ENCODE data around the gene COPS7A.
"Not testable (repeated sequence)": the region's sequence is repeated elsewhere in the genome, so short reads cannot be mapped to it uniquely, and the experiment has no call there.

COPS7A gene

DNA sequence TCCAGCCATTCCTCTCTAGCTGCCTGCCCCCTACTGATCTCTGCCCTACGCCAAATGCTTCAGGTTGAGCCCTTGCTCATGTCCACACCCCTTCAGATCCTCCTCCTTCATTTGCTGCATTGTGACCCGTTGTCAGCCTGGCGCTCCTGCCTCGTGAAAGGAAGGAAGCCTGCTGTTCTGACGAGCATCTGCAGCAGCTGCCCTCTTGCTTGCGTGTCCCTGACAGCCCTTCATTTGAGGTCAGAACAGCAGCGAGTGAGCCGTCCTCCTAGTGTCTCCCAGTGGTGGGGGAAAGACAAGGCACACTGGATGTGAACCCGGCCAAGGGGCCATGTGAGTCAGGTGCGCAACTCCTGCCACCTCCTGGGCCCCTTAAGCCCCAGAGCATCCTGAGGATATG is 20.2 kb upstream of the COPS7A start:
- DNase-seq, result no peak

DNA sequence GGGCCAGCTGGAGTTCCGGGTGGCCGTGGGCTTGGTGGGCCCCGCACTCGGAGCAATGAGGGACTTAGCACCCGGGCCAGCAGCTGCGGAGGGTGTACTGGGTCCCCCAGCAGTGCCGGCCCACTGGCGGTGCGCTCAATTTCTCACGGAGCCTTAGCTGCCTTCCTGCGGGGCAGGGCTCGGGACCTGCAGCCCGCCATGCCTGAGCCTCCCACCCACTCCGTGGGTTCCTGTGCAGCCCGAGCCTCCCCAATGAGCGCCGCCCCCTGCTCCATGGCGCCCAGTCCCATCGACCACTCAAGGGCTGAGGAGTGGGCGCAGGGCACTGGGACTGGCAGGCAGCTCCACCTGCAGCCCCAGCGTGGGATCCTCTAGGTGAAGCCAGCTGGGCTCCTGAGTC is 15.5 kb upstream of the COPS7A start:
- DNase-seq, result not testable (repeated sequence)

DNA sequence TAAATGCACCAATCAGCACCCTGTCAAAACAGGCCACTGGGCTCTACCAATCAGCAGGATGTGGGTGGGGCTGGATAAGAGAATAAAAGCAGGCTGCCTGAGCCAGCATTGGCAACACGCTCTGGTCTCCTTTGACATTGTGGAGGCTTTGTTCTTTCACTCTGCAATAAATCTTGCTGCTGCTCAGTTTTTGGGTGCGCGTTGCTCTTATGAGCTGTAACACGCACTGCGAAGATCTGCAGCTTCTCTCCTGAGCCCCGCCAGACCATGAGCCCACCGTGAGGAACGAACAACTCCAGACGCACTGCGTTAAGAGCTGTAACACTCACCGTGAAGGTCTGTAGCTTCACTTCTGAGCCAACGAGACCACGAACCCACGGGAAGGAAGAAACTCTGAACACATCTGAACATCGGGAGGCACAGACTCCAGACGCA is 14.9 kb upstream of the COPS7A start:
- peak; percentile 82 for DNase-seq

DNA sequence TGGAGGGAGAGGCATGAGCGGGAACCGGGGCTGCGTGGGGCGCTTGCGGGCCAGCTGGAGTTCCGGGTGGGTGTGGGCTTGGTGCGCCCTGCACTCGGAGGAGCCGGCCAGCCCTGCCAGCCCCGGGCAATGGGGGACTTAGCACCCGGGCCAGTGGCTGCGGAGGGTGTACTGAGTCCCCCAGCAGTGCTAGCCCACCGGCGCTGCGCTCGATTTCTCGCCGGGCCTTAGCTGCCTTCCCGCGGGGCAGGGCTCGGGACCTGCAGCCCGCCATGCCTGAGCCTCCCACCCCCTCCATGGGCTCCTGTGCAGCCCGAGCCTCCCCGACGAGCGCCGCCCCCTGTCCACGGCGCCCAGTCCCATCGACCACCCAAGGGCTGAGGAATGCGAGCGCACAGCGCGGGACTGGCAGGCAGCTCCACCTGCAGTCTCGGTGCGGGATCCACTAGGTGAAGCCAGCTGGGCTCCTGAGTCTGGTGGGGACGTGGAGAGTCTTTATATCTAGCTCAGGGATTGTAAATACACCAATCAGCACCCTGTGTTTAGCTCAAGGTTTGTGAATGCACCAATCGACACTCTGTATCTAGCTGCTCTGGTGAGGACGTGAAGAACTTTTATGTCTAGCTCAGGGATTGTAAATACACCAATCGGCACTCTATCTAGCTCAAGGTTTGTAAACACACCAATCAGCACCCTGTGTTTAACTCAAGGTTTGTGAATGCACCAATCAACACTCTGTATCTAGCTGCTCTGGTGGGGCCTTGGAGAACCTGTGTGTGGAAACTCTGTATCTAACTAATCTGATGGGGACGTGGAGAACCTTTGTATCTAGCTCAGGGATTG is 7.6 kb upstream of the COPS7A start:
- not testable (repeated sequence) for DNase-seq

DNA sequence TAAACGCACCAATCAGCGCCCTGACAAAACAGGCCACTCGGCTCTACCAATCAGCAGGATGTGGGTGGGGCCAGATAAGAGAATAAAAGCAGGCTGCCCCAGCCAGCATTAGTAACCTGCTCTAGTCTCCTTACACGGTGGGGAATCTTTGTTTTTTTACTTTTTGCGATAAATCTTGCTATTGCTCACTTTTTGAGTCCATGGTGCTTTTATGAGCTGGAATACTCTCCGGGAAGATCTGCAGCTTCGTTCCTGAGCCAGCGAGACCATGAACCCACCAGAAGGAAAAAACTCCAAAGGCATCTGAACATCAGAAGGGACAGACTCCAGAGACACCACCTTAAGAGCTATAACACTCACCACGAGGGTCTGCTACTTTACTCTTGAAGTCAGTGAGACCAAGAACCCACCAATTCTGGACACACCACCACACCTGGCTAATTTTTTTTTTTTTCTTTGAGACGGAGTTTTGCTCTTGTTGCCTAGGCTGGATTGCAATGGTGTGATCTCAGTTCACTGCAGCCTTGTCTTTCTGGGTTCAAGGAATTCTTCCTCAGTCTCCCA is 6.9 kb upstream of the COPS7A start:
- no peak for DNase-seq

DNA sequence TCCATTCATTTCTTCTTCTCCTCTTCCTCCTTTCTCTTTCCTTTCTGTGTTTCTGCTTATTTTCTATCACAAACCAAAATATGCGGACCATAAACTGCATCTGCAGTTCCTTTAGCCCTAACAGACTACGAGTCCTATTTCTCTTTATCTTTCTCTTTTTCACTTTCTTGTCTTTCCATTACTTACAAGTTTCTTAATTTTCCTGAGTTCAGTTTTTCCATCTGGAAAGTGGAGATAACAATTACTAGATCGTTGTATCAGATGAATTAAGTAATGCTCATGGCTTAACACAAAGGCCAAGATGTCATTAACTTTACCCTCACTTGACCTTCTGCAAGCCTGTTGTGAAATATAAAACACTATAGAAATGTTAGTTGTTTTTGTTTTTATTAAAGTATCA is 983 bp upstream of the COPS7A start:
- DNase-seq, result no peak

DNA sequence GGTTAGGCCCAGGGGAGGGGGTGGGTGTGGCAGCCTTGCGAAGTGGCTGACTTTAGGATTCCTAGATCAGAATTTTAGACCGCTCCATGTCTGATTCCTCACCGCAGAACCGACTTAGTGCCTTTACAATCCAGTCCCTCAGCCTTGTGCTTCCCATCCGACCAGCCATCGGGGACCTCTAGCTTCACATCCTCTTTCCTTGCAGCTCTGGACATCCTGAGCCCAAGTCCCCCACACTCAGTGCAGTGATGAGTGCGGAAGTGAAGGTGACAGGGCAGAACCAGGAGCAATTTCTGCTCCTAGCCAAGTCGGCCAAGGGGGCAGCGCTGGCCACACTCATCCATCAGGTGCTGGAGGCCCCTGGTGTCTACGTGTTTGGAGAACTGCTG is 557 bp downstream of the COPS7A start:
- peak; percentile 13 for DNase-seq

DNA sequence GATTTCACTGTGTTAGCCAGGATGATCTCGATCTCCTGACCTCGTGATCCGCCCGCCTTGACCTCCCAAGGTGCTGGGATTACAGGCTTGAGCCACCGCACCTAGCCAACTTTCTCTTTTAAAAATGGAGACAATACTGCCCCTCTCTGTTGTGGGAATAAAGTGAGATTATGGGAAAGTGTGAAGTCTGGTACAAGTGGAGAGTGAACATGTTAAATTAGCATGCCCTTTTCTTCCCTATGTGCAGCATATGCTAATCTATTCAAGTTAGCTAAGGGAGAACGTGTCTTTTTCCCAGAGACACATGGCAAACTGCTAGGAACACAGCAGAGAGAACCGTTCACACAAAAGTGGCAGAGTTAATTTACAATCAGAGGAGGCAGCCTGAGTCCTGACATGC is 1.5 kb downstream of the COPS7A start:
- DNase-seq, result no peak

DNA sequence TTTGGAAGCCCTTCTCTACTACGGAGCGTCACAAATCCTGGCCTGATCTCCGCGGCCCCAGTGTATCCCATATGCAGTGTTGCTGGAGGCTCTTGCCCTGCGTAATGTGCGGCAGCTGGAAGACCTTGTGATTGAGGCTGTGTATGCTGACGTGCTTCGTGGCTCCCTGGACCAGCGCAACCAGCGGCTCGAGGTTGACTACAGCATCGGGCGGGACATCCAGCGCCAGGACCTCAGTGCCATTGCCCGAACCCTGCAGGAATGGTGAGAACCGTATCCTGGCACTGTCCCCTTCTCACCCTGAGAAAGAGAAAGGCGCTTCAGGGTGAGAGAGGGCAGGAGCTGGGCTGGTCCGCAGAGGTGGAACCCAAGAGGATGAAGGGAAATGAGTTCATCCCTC is 5.3 kb downstream of the COPS7A start:
- DNase-seq, result no peak

DNA sequence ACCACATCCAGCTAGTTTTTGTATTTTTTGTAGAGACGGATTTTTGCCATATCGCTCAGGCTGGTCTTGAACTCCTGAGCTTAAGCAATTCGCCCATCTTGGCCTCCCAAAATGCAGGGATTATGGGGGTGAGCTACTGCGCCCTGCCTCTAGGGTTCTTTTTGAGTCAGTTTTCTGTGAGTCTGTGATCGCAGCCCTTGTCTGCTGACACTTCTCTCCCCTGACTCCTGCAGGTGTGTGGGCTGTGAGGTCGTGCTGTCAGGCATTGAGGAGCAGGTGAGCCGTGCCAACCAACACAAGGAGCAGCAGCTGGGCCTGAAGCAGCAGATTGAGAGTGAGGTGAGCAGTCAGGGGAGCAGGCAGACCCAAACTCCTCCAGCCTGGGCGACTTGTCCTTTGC is 6.3 kb downstream of the COPS7A start:
- no peak for DNase-seq

DNA sequence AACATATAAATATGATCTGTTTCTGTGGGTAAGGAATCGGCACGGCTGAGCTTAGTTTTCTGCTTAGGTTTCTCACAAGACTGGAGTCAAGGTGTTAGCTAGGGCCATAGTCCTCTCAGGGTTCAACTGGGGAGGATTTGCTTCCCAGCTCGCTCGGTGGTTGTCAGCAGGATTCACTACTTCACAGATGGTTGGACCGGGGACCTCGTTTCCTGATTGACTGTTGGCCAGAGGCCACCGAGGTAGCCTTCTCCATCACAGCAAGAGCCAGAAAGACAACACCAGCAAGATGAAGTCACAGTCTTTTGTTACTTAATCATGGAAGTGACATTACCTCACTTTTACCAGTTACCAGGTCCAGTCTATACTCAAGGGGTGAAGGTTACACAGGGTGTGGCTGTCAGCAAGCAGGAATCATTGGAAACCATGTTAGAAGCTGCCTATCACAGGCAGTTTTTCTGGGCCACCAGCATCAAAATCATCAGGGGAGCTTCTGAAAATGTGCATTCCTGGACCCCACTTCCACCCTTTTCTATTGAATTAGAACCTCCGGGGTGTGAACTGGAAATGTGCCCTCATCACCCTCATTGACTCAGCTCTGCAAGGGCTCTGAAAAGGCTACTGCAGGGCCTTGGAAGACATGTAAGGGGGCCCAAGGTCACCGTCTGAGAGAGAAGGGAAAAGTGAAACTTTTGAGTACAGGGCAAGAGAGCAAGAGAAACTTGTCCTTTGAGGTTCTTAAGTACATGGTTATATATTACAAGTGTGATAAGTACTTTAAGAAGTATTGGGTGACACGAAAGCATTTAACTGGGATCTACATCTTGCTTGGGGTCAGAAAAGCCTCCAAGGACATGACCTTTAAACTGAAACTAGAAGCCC is 10.9 kb downstream of the COPS7A start:
- DNase-seq, result no peak

DNA sequence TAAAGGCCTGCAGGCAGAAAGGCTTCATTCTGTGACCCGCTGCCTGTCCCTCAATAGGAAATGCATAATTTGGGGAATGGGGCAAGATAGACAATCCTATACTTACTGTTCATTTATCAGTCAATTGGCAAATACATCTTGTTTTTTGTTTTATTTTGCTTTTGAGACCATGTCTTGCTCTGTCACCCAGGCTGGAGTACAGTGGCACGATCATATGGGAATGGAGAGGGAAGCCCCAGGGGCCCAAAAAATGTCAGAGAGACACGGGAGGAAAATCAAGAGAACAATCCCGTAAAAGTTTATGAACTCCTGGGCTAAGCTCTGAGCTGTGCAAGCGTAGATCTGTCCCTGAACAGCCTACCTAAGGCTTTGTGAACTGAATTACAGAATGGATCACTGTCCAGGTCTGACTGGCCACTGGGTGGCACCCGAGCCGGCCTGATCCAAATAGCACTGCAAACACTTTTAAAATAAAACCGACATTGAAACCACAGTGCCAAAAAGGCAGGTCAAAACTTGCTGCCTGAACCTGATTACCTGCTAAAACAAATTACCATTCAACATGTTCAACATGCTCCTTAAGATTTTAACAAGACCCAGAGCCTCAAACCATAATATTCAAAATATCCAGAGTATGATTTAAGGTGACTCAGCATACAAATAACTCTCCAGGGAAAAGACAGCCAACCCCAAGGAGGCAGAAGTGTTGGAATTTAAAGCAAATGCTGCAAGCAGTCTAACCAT is 11.8 kb downstream of the COPS7A start:
- DNase-seq, result peak; percentile 50

DNA sequence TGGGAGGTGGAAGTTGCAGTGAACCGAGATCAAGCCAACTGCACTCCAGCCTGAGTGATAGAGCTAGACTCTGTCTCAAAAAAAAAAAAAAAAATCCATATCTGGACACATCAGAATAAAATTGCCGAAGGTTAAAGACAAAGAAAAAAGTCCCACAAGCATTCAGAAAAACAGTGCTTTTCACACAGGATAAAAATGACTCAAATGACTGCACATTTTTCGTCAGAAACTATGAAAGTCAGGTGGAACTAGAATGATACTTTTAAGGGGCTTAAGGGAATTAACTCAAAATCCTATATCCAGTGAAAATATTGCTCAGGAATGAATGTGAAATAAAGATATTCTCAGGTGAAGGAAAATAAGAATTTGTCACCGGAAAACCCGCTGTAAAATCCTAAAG is 12.9 kb downstream of the COPS7A start:
- no peak for DNase-seq

DNA sequence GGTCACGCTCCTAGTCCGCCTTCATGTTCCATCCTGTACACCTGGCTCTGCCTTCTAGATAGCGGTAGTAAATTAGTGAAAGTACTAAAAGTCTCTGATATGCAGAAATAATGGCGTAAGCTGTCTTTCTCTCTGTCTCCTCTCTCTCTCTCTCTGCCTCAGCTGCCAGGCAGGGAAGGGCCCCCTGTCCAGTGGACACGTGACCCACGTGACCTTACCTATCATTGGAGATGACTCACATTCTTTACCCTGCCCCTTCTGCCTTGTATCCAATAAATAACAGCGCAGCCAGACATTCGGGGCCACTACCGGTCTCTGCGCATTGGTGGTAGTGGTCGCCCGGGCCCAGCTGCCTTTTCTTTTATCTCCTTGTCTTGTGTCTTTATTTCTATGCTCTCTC is 18.2 kb downstream of the COPS7A start:
- DNase-seq, result not testable (repeated sequence)

DNA sequence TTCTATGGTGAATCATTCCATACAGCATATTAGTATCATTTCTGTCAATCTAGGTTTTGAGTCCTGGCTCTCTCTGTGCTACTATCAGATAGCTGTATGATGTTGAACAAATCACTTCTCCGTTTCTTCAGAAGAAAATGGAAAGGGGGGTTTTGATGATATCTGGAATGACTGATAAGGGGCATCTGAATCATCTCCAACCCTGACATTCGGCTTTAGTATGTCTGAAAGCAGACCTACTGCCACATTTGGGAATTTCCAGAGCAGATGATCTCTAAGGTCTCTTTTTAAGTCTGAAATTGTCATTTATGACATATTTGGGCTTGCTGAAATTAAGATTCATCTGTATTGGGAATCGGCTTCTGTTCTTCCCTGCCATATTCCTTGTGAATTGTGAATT is 19.0 kb downstream of the COPS7A start:
- DNase-seq, result no peak

DNA sequence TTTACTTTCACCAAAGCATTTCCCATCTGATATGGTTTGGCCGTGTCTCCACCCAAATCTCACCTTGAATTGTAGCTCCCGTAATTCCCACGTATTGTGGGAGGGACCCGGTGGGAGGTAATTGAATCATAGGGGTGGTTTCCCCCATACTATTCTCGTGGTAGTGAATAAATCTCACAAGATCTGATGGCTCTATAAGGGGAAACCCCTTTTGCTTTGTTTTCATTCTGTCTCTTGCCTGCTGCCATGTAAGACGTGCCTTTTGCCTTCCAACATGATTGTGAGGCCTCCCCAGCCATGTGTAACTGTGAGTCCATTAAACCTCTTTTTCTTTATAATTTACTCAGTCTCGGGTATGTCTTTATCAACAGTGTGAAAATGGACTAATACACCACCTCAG is 19.5 kb downstream of the COPS7A start:
- not testable (repeated sequence) for DNase-seq

DNA sequence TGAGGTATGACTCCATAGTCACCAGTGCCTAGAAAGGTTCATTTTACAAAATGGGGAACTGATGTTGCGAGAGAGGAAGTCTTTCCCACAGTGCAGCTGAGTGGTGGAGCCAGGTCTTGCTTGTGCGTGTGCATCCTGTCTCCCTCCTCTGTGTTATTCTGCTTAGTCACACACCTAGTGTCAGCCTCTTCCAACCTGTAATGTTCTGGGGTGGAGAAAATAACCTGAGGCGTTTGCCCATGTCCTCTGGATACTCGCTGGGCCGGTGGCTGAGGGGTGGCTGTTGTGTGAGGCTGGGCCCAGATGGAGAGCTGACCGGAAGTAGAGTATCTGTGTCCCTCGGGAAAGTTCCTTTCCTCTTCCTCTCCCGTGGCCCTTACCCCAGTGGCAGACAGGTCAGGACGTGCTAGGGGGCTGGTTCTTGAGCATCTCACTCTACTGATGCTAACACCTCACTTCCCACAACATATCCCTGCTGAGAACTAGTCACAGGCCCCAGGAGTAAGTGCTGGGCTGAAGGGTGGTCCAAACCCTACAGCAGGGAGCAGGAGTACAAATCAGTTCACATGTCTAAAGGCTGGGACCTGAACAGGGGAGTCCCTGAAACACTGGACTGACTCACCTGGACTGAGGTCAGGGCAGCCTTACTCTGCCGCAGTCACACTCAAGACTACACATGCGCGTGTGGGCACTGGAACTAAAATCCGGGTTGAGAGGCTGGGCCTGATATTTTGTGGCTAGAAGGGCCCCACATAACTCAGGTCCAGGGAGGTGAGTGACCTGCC is 22.1 kb downstream of the COPS7A start:
- DNase-seq, result peak; percentile 60

DNA sequence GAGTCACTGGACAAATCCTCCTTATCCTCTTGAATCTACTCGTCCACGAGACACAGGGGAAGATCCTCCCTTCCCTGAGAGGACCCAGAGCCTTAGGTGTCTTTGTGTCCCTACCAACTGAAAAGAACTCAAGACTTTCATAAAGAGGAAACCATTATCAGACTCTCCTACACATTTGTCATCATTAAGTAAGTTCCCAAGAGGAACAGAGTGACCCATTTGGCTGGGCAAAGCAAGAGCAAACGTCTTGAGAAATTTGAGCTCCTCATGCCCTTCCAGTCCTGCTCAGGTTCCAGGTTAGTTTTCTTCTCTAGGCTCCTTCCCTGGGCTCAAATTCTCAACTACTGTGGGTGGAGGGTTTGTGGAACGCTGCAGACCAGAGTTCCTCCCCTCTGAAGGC is 23.4 kb downstream of the COPS7A start:
- DNase-seq, result no peak

DNA sequence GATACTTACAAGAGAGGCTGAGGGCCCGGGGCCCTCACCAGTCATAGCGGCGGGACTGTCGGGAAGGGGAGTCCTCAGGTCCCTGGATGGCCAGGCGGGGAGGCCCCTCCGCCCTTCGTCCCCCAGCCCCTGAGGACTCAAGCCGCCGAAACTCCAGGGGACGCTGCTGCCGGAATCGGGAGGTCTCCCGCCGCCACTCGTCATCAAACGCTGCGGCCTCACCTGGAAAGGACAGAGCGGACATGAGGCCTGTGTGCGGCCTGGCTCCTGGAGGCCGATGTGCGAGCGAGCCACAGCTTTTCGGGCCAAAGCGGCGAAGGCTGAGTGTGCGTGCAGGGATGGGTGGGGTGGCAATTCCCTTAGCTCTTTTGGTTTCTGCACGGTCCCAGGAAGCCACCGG is 24.9 kb downstream of the COPS7A start:
- no peak for DNase-seq

DNA sequence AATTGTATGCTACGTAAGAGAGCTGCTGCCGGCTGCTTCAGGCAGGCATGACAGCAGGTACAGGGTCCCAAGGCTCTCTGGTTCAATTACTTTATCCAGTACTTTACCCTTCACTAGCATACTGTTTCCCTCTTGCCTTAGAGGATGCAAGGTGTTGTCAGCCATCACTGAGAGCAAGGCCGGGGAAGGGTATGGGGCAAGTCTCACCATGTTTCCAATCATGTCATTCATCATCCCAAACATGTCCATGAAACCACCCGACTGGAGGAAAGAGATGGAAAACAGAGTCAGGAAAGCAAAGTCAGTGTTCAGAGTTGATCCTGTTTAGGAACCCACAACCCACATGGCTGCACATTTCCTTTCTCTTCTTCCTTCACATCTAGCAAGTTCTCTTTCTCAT is 26.7 kb downstream of the COPS7A start:
- DNase-seq, result no peak

DNA sequence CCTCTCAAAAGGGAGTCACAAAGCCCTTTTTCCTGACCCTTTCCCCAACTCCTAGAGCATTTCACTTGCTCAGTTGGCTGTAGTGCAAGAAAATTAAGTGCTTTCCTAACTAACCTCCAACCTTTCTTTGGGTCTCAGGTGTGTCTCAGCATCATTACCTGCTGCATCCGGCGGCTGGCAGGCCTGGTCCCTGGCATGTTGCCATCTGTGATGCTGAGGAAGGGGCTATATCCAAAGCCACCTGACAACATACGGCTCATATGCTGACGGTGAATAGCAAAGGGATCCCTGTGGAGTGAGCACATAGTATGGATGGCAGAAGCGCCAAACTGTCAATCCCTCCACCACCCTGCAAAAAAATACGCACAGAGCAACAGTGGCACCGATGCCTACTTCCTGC is 27.9 kb downstream of the COPS7A start:
- DNase-seq, result no peak

Measured in CD4-positive, alpha-beta T cell treated with Interferon gamma for 1 hour (primary cell).